Fibroblast of lung (primary cell): ENCODE results near the gene DHRS12. TPM values are rescaled to one million over a fixed set of nuclear protein-coding genes. Genes with fewer than 3 reads are reported as not detected.

Experiments
- DNase-seq, 2 donors: peaks; one replicate each; pipeline versions ENCODE4 v3.0.0 to v3.0.0-alpha.2; 2010; ENCODE audit warnings: low read depth in 2 of 2
- H2AFZ ChIP-seq: 2 replicates; pipeline ENCODE4 v1.5.1; 2012; ENCODE audit warnings: low read length, control low read depth, inconsistent platforms
- H3K27ac ChIP-seq: 2 replicates; pipeline ENCODE4 v1.5.1; 2011; ENCODE audit warnings: low read length, control low read depth; ENCODE audit not compliant: insufficient read depth
- H3K27me3 ChIP-seq: 2 replicates; pipeline ENCODE4 v1.5.1; 2011; ENCODE audit warnings: mild to moderate bottlenecking, low read length; ENCODE audit not compliant: control insufficient read depth, insufficient read depth
- H3K36me3 ChIP-seq: 2 replicates; pipeline ENCODE4 v1.5.1; 2011; ENCODE audit warnings: low read length; ENCODE audit not compliant: control insufficient read depth, insufficient read depth
- H3K4me1 ChIP-seq: 2 replicates; pipeline ENCODE4 v1.5.1; 2011; ENCODE audit warnings: low read length; ENCODE audit not compliant: control insufficient read depth, insufficient read depth; ENCODE audit errors: extremely low read depth
- H3K4me2 ChIP-seq: 2 replicates; pipeline ENCODE4 v1.5.1; 2011; ENCODE audit warnings: low read length, control low read depth; ENCODE audit not compliant: insufficient read depth; ENCODE audit errors: extremely low read depth
- H3K4me3 ChIP-seq, 4 experiments: fragments of 200-600 bp in 1 of 4; sonication (generic) in 1 of 4; replicated peaks in 1 of 4; 2 replicates each; pipeline ENCODE4 v1.5.1; 2011 to 2016; ENCODE audit warnings: low read length in 4 of 4, low read depth in 3 of 4, mild to moderate bottlenecking in 3 of 4, control low read depth in 2 of 4, inconsistent platforms in 1 of 4, mixed read lengths in 1 of 4; ENCODE audit not compliant: insufficient read depth in 1 of 4; ENCODE audit errors: control extremely low read depth in 1 of 4
- H3K79me2 ChIP-seq: 2 replicates; pipeline ENCODE4 v1.5.1; 2012; ENCODE audit warnings: mild to moderate bottlenecking, low read length, inconsistent platforms; ENCODE audit not compliant: control insufficient read depth, insufficient read depth
- H3K9ac ChIP-seq: 2 replicates; pipeline ENCODE4 v1.5.1; 2011; ENCODE audit warnings: mild to moderate bottlenecking, low read length, control low read depth; ENCODE audit not compliant: insufficient read depth
- H3K9me3 ChIP-seq: 2 replicates; pipeline ENCODE4 v1.5.1; 2012; ENCODE audit warnings: low read depth, low read length; ENCODE audit not compliant: control insufficient read depth, insufficient read depth
- H4K20me1 ChIP-seq: 2 replicates; pipeline ENCODE4 v1.5.1; 2011; ENCODE audit warnings: low read length; ENCODE audit not compliant: control insufficient read depth, insufficient read depth; ENCODE audit errors: extremely low read depth
- CTCF ChIP-seq, 2 donors: IDR thresholded peaks in 1 of 2; conservative IDR thresholded peaks in 1 of 2; 1 replicate in 1 of 2; 2 replicates in 1 of 2; pipeline ENCODE4 v1.5.1; 2011 to 2012; ENCODE audit warnings: low read length in 2 of 2, control low read depth in 1 of 2, inconsistent platforms in 1 of 2, low read depth in 1 of 2, mild to moderate bottlenecking in 1 of 2
- EZH2 ChIP-seq: IDR thresholded peaks from 2 replicates; pipeline ENCODE4 v1.5.1; 2012; ENCODE audit warnings: low read length, control low read depth, mild to moderate bottlenecking; ENCODE audit errors: missing control alignments
- polyA plus RNA-seq, 2 donors: library from polyadenylated mRNA; depleted of rRNA in 1 of 2; stranded (reverse) in 1 of 2; unstranded in 1 of 2; fragments of >200 nt; gene quantifications; 2 replicates each; pipeline ENCODE4 v1.2.1, GENCODE V29; 2011 to 2012; ENCODE audit warnings: missing spikeins in 1 of 2
- total RNA-seq: library from RNA; depleted of rRNA; stranded (reverse); fragments of >200 nt; gene quantifications from 2 replicates; pipeline ENCODE4 v1.2.1, GENCODE V29; 2014

The DHRS12 gene
- total and polyA plus RNA-seq, 2 donors (not counting 1 experiment from before 2014, with no cell fraction given) = 5.7 to 6.1 TPM

GRCh38 chr13:51786425-51787265 is 17.3 kb downstream of the DHRS12 start:
- no peaks in the 10 kb centered on the region for H3K36me3 ChIP-seq
- H3K27ac ChIP-seq = no peak overlapping the region
- H2AFZ ChIP-seq = peak overlapping the region; percentile 62
- H4K20me1 ChIP-seq = no peaks in the 10 kb centered on the region
- no peak for TF ChIP-seq EZH2
- TF ChIP-seq CTCF (conservative IDR thresholded peaks at IDR 0.05 in 1 of 2, IDR thresholded peaks at IDR 0.05 in 1 of 2; ENCODE audit: low read depth in 1 of 2, low read length in 2 of 2) = no peak
- peaks cover 8% of the 10 kb centered on the region for H3K4me1 ChIP-seq
- no peaks in the 10 kb centered on the region for H3K79me2 ChIP-seq
- H3K4me2 ChIP-seq = peak overlapping the region; percentile 58
- no peak overlapping the region for H3K9ac ChIP-seq
- no peaks in the 10 kb centered on the region for H3K27me3 ChIP-seq
- DNase-seq = peak in 1 of 2 donors; percentile 5
- no peaks in the 10 kb centered on the region for H3K9me3 ChIP-seq
- H3K4me3 ChIP-seq = no peak overlapping the region

GRCh38 chr13:51785712-51786424 is 18.1 kb downstream of the DHRS12 start:
- peaks cover 8% of the 10 kb centered on the region for H3K4me1 ChIP-seq
- H4K20me1 ChIP-seq = no peaks in the 10 kb centered on the region
- no peaks in the 10 kb centered on the region for H3K36me3 ChIP-seq
- TF ChIP-seq CTCF (conservative IDR thresholded peaks at IDR 0.05 in 1 of 2, IDR thresholded peaks at IDR 0.05 in 1 of 2; ENCODE audit: low read depth in 1 of 2, low read length in 2 of 2) (no peak), EZH2 (no peak)
- H3K4me3 ChIP-seq = no peak overlapping the region
- no peaks in the 10 kb centered on the region for H3K27me3 ChIP-seq
- DNase-seq = peak; percentile 47 to 64
- H2AFZ ChIP-seq = peak overlapping the region; percentile 62
- H3K79me2 ChIP-seq = no peaks in the 10 kb centered on the region
- no peak overlapping the region for H3K27ac ChIP-seq
- H3K9me3 ChIP-seq = no peaks in the 10 kb centered on the region
- H3K4me2 ChIP-seq = peak overlapping the region; percentile 58
- no peak overlapping the region for H3K9ac ChIP-seq

GRCh38 chr13:51784097-51784496 is 19.9 kb downstream of the DHRS12 start:
- Histone ChIP-seq H3K27ac (no peak overlapping the region), H3K27me3 (no peaks in the 10 kb centered on the region), H3K36me3 (no peaks in the 10 kb centered on the region), H3K79me2 (no peaks in the 10 kb centered on the region), H3K4me2 (no peak overlapping the region), H4K20me1 (no peaks in the 10 kb centered on the region), H3K9me3 (no peaks in the 10 kb centered on the region), H3K4me3 (no peak overlapping the region), H3K9ac (no peak overlapping the region), H2AFZ (no peak overlapping the region), H3K4me1 (peaks cover 8% of the 10 kb centered on the region)
- TF ChIP-seq EZH2 (no peak), CTCF (conservative IDR thresholded peaks at IDR 0.05 in 1 of 2, IDR thresholded peaks at IDR 0.05 in 1 of 2; ENCODE audit: low read depth in 1 of 2, low read length in 2 of 2) (no peak)
- DNase-seq = no peak
